Pancreas (tissue), 10 donors: ENCODE data around the gene COPS4. TPM values are rescaled to one million over a fixed set of nuclear protein-coding genes. Genes with fewer than 3 reads are reported as not detected.
"Not testable (repeated sequence)": the region's sequence is repeated elsewhere in the genome, so short reads cannot be mapped to it uniquely, and the experiment has no call there.

Source experiments
- ATAC-seq, 4 donors: fragments of 200-7000 bp; cut with Tn5 transposase; one replicate each; pipeline versions ENCODE4 v1.8.0 to v1.9.1; 2020; ENCODE audit warnings: mild to moderate bottlenecking in 4 of 4, moderate library complexity in 4 of 4
- DNase-seq, 6 donors: peaks; one replicate each; pipeline ENCODE4 v3.0.0-alpha.2; 2020
- FAIRE-seq: peaks from 2 replicates; lab custom pipeline; 2012; peaks lifted over from hg19 to GRCh38; lab: Jason Lieb, UNC
- H3K27ac ChIP-seq, 4 donors: fragments of 200-600 bp; sonication (generic); 1 replicate in 3 of 4; 2 replicates in 1 of 4; pipeline versions ENCODE4 v1.5.0 to v1.8.0; 2020
- H3K27me3 ChIP-seq, 4 donors: fragments of 200-600 bp; one replicate each; pipeline ENCODE4 v1.8.0; 2021
- H3K36me3 ChIP-seq, 3 donors: fragments of 200-600 bp; sonication (generic) in 1 of 3; one replicate each; pipeline versions ENCODE4 v1.5.0 to v1.8.0; 2020 to 2021
- H3K4me1 ChIP-seq, 3 donors: fragments of 200-600 bp; one replicate each; pipeline ENCODE4 v1.8.0; 2021
- H3K4me3 ChIP-seq, 4 donors: fragments of 200-600 bp; sonication (generic) in 2 of 4; one replicate each; pipeline versions ENCODE4 v1.5.0 to v1.8.0; 2020 to 2021
- H3K9me3 ChIP-seq, 4 donors: fragments of 200-600 bp; one replicate each; pipeline ENCODE4 v1.8.0; 2021
- CTCF ChIP-seq, 4 donors: fragments of 200-600 bp; sonication (generic) in 3 of 4; IDR thresholded peaks; one replicate each; pipeline versions ENCODE4 v1.5.0 to v1.8.0; 2021; ENCODE audit warnings: antibody characterized with exemption in 4 of 4
- WGBS, 2 donors: extraction: QIAGEN DNeasy Blood & Tissue Kit; methylation state at CpG; one replicate each; pipeline ENCODE4 v1.1.7; 2013; 5-methylcytosine and 5-hydroxymethylcytosine counted together
- intact Hi-C, 3 donors: fragments of 100-400 bp; cut with DNase I; formaldehyde crosslinking; loops; one replicate each; pipeline versions ENCODE4 v1.11.1 to v1.14.2; 2022
- polyA plus RNA-seq, 2 donors: library from polyadenylated mRNA; stranded (reverse); fragments of 200-250 nt; gene quantifications; one replicate each; pipeline ENCODE4 v1.2.3, GENCODE V29; 2013
- total RNA-seq, 6 donors: library from RNA; stranded (reverse); fragmentation: NEBNext Ultra II Directional in 4 of 6; extraction: Animal tissue kit (Norgen Biotek cat#: 25700) in 4 of 6; gene quantifications; one replicate each; pipeline versions ENCODE4 v1.2.1 to v1.2.4, GENCODE V29; 2021 to 2023
- donor health status: healthy with polysubstance abuse.
- donor health status: DM: no; HTN: no; CAD: no; lungs with moderate emphysema.
- donor health status: DM: no; HTN: no; CAD: no.
- donor health status: control.
- donor health status: control.
- donor health status: Bipolar disorder and iron deficiency.
- donor health status: DM: yes; HTN: yes; CAD: no.
- donor health status: DM: no; HTN: no; CAD: no.
- donor health status: DM: no; HTN: no; CAD: no.
- donor health status: DM: yes; HTN: yes; CAD: no.

The COPS4 gene
- total and polyA plus RNA-seq, 8 donors, result 9.0 to 23.2 (median 13.0) TPM

GRCh38 chr4:82994834-82995233 is 40.1 kb upstream of the COPS4 start:
- no peak for ATAC-seq

GRCh38 chr4:82998898-82999297 is 36.1 kb upstream of the COPS4 start:
- H3K36me3 ChIP-seq, result no peaks in the 10 kb centered on the region
- intact Hi-C loops, result no loop called here
- no peak for DNase-seq
- no peaks in the 10 kb centered on the region for H3K4me1 ChIP-seq
- H3K4me3 ChIP-seq, result no peak overlapping the region
- FAIRE-seq, result no peak
- no peaks in the 10 kb centered on the region for H3K9me3 ChIP-seq
- no peak for TF ChIP-seq CTCF (IDR thresholded peaks at IDR 0.05)
- ATAC-seq, result no peak
- no peaks in the 10 kb centered on the region for H3K27me3 ChIP-seq
- H3K27ac ChIP-seq, result no peak overlapping the region

More at GRCh38 chr4:82994834-82995233, 40.1 kb upstream of the COPS4 start:
- WGBS, 2 donors, result 73 to 74% methylated on average over 4 of the region's 4 CpGs
- Histone ChIP-seq H3K4me3 (no peak overlapping the region), H3K27ac (no peak overlapping the region), H3K9me3 (no peaks in the 10 kb centered on the region), H3K36me3 (no peaks in the 10 kb centered on the region), H3K27me3 (no peaks in the 10 kb centered on the region), H3K4me1 (no peaks in the 10 kb centered on the region)
- DNase-seq, result no peak
- TF ChIP-seq CTCF (IDR thresholded peaks at IDR 0.05), result no peak
- no peak for FAIRE-seq
- intact Hi-C loops, result no loop called here

GRCh38 chr4:83002329-83002728 is 32.7 kb upstream of the COPS4 start:
- H3K9me3 ChIP-seq, result no peaks in the 10 kb centered on the region
- intact Hi-C loops, result no loop called here
- H3K36me3 ChIP-seq, result no peaks in the 10 kb centered on the region
- no peaks in the 10 kb centered on the region for H3K27me3 ChIP-seq
- DNase-seq (no peak), ATAC-seq (no peak), FAIRE-seq (no peak)
- no peak overlapping the region for H3K27ac ChIP-seq
- TF ChIP-seq CTCF (IDR thresholded peaks at IDR 0.05), result no peak
- WGBS, 2 donors, result 91 to 97% methylated on average over 3 of the region's 3 CpGs
- no peak overlapping the region for H3K4me3 ChIP-seq
- H3K4me1 ChIP-seq, result no peaks in the 10 kb centered on the region

- 87 to 88% methylated on average over 14 of the region's 14 CpGs for WGBS, 2 donors
These were observed 31.8 kb upstream of the COPS4 start for GRCh38 chr4:83003044-83003791.

GRCh38 chr4:83009529-83009928 is 25.5 kb upstream of the COPS4 start:
- no peak overlapping the region for H3K27ac ChIP-seq
- no peaks in the 10 kb centered on the region for H3K9me3 ChIP-seq
- ATAC-seq (no peak), FAIRE-seq (no peak), DNase-seq (no peak)
- peaks cover 4 to 23% (median 9%) of the 10 kb centered on the region in 3 donors for H3K4me1 ChIP-seq
- no peak for TF ChIP-seq CTCF (IDR thresholded peaks at IDR 0.05)
- H3K36me3 ChIP-seq, result no peaks in the 10 kb centered on the region
- WGBS, 2 donors, result 65 to 68% methylated on average over 3 of the region's 3 CpGs
- intact Hi-C loops, result no loop called here
- H3K4me3 ChIP-seq, result peak overlapping the region in 2 of 4 donors; percentile 74 to 85
- H3K27me3 ChIP-seq, result no peaks in the 10 kb centered on the region

More at GRCh38 chr4:83003044-83003791, 31.8 kb upstream of the COPS4 start:
- H3K9me3 ChIP-seq, FAIRE-seq, intact Hi-C loops, DNase-seq, H3K4me1 ChIP-seq, H3K27me3 ChIP-seq, H3K4me3 ChIP-seq, H3K27ac ChIP-seq, ATAC-seq, H3K36me3 ChIP-seq: not testable (repeated sequence)
